Amygdala (tissue), 56 donors: ENCODE measurements around the gene CXXC4.
A peak's percentile ranks its signal among the peaks of the same experiment; 100 is the strongest.

ENCODE experiments used
- DNase-seq, 56 donors: peaks; one replicate each; lab custom pipeline; 2025; lab: John Stamatoyannopoulos, UW

Gene CXXC4

DNA sequence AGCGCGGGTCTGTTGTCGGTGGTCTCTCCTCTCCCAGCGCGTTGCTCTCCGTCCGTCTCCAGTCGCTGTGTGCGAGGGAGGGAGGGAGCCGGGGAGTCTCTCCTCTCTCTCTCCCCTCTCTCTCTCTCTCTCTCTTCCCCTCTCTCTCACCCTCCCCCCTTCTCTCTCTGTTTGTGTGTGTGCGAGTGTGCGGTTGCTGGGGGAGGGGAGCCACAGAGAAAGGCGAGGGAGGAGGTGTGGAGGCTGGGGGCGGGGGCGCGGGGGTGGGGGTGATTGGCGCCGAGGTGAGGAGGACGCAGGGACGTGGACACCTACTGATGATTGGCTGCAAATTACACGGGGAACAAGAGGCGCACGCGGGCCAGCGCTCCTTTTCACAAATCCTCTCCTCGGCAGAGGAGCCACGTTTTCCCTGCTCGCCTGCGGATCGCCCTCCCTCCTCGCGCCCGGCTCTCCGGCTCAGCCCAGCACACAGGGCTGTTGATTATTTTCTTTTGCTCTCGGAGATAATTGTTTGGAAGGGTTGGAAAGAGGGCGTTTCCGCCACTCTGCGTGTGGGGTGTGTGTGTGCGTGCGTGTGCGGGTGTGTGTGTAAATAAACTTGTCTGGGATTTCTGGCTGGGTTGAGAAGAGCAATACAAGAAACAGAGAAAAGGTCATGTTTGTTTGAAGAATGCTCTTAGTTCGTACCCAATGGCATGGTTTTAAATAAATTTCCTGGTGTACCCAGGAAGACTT is at the start of gene CXXC4:
TSS of gene CXXC4 (minus strand) at position 73 of the 738 bp plus-strand sequence. CDS start 3,092 bp downstream, outside the sequence.
- peak in 54 of 56 donors; percentile 1 to 85 (median 66) for DNase-seq

DNA sequence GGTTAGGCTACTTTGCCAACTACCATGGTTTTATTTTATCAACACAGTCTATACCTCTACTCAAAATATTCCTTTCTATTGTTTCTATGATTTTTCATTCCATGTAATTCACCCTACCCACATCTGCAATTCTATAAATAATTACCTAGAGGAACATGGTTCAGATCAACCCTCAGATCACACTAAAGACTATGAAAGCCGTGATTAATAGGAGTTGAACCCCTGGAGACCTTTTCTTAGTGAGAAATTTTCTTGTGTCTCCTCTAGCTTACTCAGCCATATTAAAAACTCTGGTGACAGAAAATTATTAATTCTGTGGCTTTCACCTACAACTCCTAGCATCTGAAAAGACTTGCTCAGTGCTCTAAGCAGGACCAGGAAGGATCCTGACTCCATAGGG is 38.5 kb upstream of the CXXC4 start:
- no peak for DNase-seq

DNA sequence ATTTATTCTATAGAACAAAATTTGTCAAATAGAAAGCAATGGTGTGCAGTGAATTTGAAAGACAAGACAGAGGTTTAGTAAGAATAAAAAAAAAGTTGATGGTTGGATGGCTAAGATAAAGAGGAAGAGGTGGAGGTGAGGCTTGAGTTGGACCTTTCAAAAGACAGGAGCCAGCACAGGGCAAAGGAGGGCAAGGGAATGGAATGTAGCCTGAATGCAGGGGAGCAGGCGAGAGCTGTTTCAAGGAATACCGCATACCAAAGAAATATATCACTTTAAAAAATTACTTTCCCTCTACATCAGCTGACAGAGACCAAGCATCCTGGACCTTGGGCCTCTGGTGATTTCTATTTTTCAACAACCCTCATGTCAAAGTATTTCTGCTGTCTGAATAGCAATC is 38.0 kb upstream of the CXXC4 start:
- no peak for DNase-seq

GRCh38 chr4:104531390-104531789 is 36.7 kb upstream of the CXXC4 start:
- peak in 3 of 56 donors; percentile 0 to 3 (median 0) for DNase-seq

DNA sequence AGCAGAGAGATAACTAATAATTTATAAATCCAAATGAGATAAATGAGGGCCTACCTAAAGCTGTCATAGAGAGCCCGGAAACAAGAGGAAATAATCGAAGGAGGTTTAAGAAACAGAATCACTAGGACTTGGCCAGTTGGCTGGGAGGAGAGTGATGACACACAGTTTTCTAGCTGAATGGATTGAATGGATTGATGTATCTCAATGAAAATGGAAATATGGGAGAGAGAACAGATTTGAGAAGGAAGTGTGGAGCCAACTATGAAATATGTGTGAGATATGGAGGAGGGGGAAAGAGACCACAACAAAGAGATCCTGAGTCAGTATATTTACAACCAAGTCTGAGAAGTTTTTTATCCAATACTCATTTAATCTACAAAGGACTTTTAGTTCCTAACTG is 35.7 kb upstream of the CXXC4 start:
- DNase-seq: no peak

DNA sequence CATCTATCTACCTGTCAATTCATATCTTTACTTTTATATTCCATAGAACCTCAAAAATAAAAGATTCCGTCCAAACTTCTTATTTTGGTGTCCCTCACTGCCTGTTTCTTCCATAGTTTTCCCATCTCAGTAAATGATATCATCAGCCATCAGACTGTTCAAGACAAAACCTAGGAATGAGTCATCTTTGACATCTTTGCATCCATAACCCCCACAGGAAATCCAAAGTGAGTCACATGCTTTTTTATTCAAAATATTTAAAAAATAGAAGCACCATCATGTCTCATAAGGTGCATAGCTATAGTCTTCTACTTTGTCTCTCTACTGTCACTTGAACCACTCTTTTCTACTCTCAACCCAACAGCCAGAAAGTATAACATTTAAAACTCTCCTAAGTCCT is 29.9 kb upstream of the CXXC4 start:
- no peak for DNase-seq

DNA sequence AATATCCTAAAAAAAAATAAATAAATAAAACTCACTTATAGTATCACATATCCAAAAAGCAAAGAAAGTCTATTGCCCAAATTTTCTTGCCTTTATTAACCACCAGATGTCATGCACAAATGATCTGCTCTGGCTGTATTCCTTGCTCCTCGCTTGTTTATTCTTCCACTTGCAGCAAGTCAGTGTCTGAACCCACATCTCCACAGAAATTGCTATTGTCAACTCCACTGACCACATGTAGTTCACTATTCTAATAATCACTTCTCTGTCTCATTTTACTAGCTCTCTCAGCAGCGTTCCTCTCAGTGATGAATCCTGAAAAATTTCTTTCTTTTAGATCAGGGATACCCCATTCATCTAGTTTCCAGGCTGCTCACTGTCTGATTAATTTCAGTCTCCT is 29.3 kb upstream of the CXXC4 start:
- DNase-seq: peak in 1 of 56 donors; percentile 0

- no peak for DNase-seq
These were observed 24.9 kb upstream of the CXXC4 start for GRCh38 chr4:104519588-104519987.

- DNase-seq: no peak
These were observed 22.2 kb upstream of the CXXC4 start for GRCh38 chr4:104516884-104517283.

GRCh38 chr4:104508224-104508623 is 13.5 kb upstream of the CXXC4 start:
- DNase-seq: no peak

- DNase-seq: no peak
These were observed 12.4 kb upstream of the CXXC4 start for GRCh38 chr4:104507112-104507511.

GRCh38 chr4:104504536-104504935 is 9.8 kb upstream of the CXXC4 start:
- DNase-seq: no peak

DNA sequence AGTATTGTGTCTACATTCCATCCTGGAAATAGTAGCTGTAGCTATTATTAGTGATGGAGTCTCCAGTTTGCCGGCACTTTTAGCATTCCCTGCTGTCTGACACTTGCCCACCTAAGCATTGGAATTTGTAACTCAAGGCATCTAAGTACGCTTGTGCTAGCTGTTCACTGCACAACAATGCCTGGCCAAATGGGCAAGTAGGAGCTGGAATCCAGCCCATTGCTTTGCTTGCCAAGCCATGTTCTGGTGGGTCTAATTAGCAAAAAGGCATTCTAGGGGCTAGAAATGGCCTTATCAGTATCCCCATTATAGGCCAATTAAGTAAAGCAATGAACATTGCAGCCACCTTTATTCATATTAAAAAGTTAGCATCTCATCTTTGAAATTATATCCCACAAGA is 7.8 kb upstream of the CXXC4 start:
- no peak for DNase-seq

DNA sequence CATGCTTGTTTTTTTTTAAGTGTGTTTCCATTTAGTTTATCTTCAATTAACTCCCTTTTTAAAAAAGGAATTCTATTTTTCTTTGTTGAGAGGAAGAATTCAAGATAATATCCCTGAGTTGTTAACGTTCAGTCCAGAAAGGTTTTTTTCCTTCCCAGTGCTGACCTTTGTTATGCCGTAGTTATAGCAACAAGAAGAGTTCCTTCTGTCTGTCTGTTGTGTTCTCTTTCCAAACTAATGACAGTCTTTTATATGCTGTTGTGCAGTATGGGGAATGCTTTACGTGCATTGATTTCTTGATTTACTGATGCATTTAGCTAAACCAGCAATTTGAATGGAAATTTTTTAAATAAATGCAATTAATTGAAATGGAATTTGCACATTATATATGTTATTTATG is 6.6 kb upstream of the CXXC4 start:
- no peak for DNase-seq

GRCh38 chr4:104500442-104500841 is 5.7 kb upstream of the CXXC4 start:
- peak in 3 of 56 donors; percentile 6 to 16 (median 9) for DNase-seq

DNA sequence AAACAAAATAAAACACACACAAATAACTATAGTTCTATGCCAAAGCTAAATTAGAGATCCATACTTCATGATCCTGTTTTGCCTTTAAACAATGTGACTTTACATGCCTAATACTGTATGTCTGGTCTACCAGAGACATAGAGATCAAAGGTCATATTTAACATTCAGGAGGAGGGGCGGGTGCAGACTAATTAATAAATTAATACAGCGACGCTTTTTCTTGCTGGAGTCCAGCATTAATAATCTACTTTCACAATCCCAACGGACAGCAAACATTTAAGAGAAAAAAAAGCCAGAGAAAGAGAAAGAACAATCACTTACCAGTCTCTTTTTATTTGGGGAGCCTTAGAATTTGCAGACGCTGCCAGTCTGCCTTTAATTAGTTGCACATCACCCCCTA is 509 bp downstream of the CXXC4 start:
- DNase-seq: no peak

GRCh38 chr4:104493081-104493831 is 1.4 kb downstream of the CXXC4 start:
- DNase-seq: peak in 5 of 56 donors; percentile 6 to 15 (median 8)

DNA sequence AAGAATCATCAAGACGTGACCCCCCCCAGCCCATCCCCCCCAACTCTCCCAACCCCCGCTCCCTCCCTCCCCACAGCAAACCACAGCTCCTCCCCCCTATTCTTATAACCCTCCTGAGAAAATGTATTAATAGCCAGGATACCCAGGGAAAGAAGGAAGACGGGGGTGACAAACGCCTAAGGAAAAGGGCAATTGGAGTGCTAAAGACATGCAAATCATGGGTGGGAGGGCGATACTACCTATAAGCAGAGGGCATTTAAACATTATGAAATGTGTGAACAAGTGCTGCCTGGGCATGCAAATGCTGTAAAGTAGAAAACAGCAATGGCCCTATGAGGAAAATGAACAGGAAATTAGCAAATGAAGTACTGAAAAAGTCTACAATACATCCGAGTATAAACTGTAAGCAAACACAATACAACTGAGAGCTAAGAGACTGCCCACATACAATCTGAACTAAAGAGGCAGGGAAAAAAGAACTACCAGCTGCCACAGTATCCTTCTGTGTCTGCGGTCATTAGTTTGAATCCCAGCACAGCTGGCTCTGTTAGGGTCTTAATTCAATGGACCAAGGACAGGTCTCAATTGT is 2.4 kb downstream of the CXXC4 start:
- peak in 21 of 56 donors; percentile 2 to 65 (median 37) for DNase-seq

DNA sequence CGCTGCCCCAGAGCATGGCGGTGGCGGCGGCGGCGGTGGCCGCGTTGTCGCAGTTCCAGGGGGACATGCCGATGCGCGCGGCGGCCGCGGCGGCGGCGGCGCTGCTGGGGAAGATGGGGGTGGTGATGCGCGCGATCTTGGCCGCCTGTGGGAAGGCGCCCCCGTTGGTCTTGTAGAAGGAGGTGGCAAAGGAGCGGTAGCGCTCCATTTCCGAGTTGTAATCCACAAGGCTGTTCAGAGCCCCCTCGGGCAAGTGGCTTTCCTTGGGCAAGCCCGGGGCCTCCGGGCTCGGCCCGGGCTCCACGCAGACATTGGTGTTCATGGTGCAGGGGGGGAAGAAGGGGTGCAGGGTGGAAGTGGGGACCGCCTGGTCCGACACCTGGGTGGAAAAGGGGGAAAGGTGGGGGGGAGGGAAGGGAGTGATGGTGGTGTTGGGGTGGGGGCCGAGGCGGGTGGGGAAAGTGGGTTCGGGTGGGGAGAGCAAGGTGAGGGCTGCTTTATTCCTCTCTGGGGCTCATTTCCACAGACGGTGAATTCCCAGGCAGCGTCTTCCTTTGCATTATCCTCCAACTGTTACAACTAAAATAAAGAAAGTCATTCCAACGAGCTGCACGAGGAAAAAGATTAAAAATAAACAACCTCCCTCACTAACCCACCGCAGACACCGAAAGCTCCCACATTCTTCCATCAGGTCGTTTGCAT is 3.1 kb downstream of the CXXC4 start:
- peak in 49 of 56 donors; percentile 4 to 78 (median 50) for DNase-seq

- DNase-seq: peak in 52 of 56 donors; percentile 6 to 88 (median 68)
These were observed 3.8 kb downstream of the CXXC4 start for GRCh38 chr4:104490770-104491480.
